HFF-Myc (cell line): ENCODE measurements around the gene SLC1A7.

Experiments used
- DNase-seq: peaks from one replicate; pipeline ENCODE4 v3.0.0-alpha.2; 2011; ENCODE audit warnings: low read depth; ENCODE audit errors: extremely low read depth
- H3K4me3 ChIP-seq: replicated peaks from 2 replicates; pipeline ENCODE4 v1.5.1; 2011; ENCODE audit warnings: low read depth, mild to moderate bottlenecking, control low read depth, low read length
- TF ChIP-seq, protein P1 (sequence below): IDR thresholded peaks from 2 replicates; pipeline ENCODE4 v1.5.1; 2012; ENCODE audit warnings: mild to moderate bottlenecking, low read depth, low read length, control low read depth; ENCODE audit errors: missing control alignments

The SLC1A7 gene

GRCh38 chr1:53108646-53109580, 33.5 kb downstream of the SLC1A7 start:
- DNase-seq, result no peak
- no peak overlapping the region for H3K4me3 ChIP-seq
- TF ChIP-seq, protein P1, sequence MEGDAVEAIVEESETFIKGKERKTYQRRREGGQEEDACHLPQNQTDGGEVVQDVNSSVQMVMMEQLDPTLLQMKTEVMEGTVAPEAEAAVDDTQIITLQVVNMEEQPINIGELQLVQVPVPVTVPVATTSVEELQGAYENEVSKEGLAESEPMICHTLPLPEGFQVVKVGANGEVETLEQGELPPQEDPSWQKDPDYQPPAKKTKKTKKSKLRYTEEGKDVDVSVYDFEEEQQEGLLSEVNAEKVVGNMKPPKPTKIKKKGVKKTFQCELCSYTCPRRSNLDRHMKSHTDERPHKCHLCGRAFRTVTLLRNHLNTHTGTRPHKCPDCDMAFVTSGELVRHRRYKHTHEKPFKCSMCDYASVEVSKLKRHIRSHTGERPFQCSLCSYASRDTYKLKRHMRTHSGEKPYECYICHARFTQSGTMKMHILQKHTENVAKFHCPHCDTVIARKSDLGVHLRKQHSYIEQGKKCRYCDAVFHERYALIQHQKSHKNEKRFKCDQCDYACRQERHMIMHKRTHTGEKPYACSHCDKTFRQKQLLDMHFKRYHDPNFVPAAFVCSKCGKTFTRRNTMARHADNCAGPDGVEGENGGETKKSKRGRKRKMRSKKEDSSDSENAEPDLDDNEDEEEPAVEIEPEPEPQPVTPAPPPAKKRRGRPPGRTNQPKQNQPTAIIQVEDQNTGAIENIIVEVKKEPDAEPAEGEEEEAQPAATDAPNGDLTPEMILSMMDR, result no peak

DNA sequence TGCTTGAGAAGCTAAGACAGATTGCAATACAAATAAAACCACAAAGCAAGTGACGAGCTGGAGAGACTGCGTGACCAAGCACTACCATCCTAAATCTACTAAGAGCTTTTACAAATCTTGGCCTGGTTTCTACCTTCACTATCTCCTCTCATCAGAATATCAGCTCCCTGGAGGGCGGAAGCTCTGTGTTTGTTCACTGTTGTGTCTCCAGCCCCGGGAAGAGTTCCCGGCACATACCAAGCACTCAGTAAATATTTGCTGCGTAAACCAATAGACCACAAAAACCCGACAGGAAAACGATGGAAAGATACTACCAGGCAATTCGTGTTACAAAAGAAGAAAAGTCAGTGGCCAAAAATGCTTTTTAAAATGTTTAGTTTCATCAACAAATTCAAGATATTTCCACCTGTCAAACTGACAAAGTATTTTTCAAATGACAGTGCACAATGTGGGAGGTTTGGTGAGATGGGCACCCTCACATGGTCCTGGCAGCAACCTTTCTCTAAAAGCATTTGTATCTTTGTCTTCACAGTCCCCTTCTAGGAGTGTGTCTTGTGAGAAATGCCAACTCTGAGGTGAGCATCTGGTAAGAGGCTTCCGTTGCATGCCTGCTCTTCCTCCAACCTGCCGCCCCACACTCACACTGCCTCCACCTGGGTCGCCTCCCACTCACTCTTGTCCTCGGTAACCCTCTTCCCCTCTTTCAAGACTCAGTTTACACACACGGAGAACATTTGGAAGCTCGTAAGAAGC, 34.7 kb downstream of the SLC1A7 start:
- TF ChIP-seq, protein P1, result no peak
- peak; percentile 65 for DNase-seq
- H3K4me3 ChIP-seq, result no peak overlapping the region

GRCh38 chr1:53107090-53107489, 35.3 kb downstream of the SLC1A7 start:
- no peak for DNase-seq
- no peak overlapping the region for H3K4me3 ChIP-seq
- TF ChIP-seq, protein P1, result no peak

DNA sequence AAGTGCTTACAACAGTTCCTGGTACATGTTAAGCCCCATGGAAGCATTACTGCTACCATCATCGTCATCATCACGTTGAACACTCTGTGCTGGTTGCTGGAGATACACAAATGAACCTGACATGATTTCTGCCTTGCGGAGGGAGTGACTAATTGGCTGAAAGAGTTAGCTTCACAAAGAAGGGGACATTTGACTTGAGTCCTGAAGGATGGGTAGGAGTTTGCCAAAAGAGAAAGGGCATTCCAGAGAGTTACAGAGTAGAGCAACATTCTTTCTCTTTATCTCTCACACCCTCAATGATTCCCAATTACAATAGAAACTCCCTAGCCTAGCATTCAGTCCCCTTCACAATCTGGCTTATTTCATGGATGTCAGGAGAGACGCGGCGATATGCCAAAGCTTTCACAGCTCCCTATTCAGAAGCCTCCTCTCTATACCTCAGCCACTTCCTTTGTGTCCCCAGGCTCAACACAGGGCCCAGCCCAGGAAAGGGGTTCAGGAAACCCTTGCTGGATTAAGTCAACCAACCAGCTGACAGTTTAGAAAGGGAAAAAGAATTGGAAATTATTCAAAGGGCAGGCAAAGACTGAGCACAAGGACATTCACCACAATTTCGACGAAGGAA, 38.0 kb downstream of the SLC1A7 start:
- TF ChIP-seq, protein P1, result no peak
- no peak overlapping the region for H3K4me3 ChIP-seq
- no peak for DNase-seq

GRCh38 chr1:53094533-53094919, 47.9 kb downstream of the SLC1A7 start:
- TF ChIP-seq, protein P1, result no peak
- no peak overlapping the region for H3K4me3 ChIP-seq
- DNase-seq, result no peak

- TF ChIP-seq, protein P1, result no peak
Measured at GRCh38 chr1:53093778-53094532, 48.5 kb downstream of the SLC1A7 start.

More at GRCh38 chr1:53093778-53094532, 48.5 kb downstream of the SLC1A7 start:
- H3K4me3 ChIP-seq, result no peak overlapping the region
- DNase-seq, result no peak
